GM21515 (cell line): Measurements from ENCODE around the gene NYAP1.
A peak's percentile ranks its signal among the peaks of the same experiment; 100 is the strongest.
"Not testable (repeated sequence)": the region's sequence is repeated elsewhere in the genome, so short reads cannot be mapped to it uniquely, and the experiment has no call there.

Source experiments
- ATAC-seq: cut with Tn5 transposase; IDR thresholded peaks from one replicate; pipeline ENCODE4 v1.9.1; 2021; ENCODE audit not compliant: unreplicated experiment

Gene NYAP1

DNA sequence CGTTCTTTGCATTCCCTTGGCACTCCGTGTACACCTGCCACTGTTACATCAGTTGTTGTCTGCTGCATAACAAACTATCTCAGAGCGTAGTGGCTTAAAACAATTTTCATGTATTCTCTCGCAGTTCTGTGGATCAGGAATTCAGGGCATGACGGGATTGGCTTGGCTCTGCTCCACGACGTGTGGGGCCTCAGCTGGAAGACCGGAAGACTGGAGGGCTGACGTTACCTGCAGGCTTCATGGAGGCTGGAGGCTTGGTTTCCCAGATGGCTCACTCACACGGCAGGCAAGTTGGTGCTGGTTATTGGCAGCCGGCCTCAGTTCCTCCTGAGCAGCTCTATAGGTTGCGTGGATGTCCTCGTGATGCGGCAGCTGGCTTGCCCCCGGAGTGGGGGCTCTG, 25.5 kb downstream of the NYAP1 start:
- no peak for ATAC-seq

DNA sequence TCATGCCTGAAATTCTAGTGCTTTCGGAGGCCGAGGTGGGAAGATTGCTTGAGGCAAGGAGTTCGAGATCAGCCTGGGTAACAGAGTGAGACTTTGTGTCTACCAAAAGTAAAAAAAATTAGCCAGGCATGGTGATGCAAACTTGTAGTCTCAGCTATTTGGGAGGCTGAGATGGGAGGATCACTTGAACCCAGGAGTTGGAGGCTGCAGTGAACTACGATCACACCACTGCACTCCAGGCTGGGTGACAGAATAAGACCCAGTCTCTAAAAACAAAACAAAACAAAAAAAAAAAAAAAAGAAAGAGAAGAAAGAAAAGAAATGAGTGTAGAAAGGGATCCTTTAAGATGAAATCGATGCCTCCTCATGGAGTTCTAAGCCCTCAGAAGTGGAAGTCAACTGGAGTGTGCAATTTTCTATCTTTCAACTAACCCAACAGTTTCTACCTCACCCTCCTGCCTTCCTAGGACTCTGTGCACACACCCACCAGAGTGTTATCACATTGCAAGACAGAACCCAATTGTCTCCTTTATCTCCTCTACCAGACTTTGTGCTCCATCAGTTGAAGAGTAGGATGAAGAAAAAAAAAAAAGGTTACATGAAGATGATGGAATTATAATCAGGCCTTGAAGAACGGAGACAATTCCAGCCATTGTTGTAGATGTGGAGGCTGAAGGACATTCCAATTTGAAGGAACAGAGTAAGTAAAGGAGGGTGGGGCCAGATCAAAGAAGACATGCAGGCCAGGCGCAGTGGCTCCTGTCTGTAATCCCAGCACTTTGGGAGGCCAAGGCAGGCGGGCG, 26.9 kb downstream of the NYAP1 start:
- no peak for ATAC-seq

DNA sequence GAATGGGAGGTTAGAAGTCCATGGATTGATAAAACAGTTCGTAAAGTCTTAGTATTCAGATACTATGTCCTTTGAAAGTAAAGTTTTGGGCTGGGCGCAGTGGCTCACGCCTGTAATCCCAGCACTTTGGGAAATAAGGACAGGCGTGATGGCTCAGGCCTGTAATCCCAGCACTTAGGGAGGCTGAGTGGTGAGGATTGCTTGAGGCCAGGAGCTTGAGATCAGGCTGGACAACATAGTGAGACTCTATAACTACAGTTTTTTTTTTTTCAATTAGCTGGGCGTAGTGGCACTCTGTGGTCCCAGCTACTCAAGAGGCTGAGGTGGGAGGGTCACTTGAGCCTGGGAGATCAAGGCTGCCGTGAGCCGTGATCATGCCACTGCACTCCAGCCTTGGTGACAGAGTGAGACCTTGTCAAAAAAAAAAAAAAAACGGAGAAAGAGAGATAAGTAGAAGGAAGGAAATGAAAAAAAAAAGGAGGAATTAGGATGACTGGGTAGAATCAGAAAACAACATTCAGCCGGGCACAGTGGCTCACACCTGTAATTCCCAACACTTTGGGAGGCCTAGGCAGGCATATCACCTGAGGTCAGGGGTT, 29.6 kb downstream of the NYAP1 start:
- ATAC-seq, result no peak

- ATAC-seq, result no peak
Measured at GRCh38 chr7:100515072-100515532, 31.4 kb downstream of the NYAP1 start.

DNA sequence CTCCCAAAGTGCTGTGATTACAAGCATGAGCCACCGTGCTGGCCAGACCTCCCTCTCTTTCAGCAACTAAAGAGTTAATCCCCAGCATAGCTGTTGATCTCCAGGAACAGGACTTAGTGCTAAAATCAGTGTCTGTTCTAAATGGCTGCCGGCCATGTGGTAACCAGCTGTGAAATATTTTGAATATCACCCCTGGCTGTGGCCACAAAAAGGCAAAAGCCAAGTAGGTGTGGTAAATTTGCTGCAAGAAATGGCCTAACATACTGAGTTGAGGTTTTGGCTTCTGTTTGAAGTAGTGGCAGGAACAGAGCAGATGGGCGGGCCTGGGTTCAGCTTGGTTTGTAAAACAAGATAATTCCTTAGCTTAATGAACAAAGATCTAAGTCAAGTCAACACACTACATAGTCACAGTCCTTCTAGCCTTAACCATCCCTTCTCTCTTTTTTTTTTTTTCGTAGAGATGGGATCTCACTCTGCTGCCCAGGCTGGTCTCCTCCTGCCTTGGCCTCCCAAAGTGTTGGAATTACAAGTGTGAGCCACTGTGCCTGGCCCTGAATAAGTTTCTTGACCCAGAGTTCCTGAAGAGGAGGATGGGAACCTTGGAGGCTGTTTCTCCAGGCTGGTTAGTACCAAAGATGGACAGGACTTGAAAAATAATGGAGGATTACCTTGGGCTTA, 32.5 kb downstream of the NYAP1 start:
- ATAC-seq, result no peak

- ATAC-seq, result no peak
Measured at GRCh38 chr7:100517305-100517704, 33.6 kb downstream of the NYAP1 start.

DNA sequence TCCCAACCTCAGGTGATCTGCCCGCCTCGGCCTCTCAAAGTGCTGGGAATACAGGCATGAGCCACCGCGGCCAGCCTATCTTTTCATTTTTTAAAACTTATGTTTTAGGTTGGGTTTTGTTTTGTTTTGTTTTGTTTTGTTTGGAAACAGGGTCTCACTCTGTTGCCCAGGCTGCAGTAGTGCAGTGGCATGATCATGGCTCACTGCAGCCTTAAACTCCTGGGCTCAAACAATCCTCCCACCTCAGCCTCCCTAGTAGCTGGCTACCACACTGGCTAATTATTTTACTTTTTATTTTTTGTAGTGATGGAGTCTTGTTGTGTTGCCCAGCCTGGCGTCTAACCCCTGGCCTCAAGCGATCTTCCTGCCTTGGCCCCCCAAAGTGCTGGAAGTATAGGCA, 35.9 kb downstream of the NYAP1 start:
- ATAC-seq, result no peak

GRCh38 chr7:100520138-100520537, 36.4 kb downstream of the NYAP1 start:
- no peak for ATAC-seq

DNA sequence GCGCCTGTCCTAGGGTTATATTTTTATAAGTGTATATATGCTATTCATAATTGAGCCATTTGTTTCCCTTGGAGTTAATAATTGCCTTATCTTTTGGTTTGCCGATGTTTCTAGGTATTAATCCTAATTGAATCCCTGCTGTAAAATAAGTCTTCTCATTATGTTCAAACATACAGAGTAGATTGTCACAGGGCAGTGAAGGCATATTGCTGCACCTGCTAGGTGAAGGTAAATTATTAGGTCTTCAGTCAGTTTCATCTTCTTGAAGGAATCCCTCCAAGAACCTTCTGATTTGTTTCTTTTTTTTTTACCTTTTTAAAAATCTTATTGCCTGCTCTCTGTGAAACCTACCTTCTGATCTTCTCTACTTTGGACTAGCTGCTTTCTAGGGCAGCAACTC, 37.3 kb downstream of the NYAP1 start:
- no peak for ATAC-seq

DNA sequence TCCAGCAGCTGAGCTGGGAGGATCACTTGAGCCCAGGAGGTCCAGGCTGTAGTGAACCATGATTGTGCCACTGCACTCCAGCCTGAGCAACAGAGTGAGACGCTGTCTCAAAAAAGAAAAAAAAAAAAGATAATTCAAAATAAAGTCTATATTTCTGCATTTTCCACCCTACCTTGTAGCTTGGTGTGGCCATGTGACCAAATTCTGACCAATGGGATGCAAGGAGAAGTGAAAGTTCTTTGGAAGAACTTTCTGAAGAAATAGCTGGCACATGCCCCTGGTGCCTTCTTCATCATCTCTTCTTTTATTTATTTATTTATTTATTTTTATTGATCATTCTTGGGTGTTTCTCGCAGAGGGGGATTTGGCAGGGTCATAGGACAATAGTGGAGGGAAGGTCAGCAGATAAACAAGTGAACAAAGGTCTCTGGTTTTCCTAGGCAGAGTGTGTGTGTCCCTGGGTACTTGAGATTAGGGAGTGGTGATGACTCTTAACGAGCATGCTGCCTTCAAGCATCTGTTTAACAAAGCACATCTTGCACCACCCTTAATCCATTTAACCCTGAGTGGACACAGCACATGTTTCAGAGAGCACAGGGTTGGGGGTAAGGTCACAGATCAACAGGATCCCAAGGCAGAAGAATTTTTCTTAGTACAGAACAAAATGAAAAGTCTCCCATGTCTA, 38.3 kb downstream of the NYAP1 start:
- ATAC-seq, result not testable (repeated sequence)

DNA sequence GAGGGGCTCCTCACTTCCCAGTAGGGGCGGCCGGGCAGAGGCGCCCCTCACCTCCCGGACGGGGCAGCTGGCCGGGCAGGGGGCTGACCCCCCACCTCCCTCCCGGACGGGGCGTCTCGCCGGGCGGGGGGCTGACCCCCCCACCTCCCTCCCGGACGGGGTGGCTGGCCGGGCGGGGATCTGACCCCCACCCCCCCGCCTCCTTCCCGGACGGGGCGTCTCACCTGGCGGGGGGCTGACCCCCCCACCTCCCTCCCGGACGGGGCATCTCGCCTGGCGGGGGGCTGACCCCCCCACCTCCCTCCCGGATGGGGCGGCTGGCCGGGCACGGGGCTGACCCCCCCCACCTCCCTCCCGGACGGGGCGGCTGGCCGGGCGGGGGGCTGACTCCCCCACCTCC, 39.5 kb downstream of the NYAP1 start:
- ATAC-seq, result not testable (repeated sequence)

DNA sequence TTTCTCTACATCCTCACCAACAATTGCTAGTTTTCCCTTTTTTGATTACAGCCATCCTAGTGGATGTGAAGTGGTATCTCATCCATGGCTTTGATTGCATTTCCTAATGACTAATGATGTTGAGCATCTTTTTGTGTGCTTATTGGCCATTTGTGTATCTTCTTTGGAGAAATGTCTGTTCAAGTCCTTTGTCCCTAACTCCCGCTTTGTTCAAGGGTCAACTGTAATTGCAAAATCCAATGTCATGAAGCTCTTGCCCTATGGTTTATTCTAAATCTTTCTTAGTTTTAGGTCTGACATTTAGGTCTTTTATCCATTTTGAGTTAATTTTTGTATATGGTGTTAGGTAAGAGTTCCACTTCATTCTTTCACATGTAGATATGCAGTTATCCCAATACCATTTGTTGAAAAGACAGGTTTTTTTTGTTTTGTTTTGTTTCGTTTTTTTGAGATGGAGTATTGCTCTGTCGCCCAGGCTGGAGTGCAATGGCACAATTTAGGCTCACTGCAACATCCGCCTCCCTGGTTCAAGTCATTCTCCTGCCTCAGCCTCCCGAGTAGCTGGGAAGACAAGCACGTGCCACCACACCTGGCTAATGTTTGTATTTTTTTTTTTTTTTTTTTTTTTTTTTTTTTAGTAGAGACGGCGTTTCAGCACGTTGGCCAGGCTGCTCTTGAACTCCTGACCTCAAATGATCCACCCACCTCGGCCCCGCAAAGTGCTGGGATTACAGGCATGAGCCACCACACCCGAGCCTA, 44.6 kb downstream of the NYAP1 start:
- ATAC-seq, result not testable (repeated sequence)

- no peak for ATAC-seq
Measured at GRCh38 chr7:100532165-100533022, 48.7 kb downstream of the NYAP1 start.

- ATAC-seq, result not testable (repeated sequence)
Measured at GRCh38 chr7:100535982-100536381, 52.3 kb downstream of the NYAP1 start.

GRCh38 chr7:100536695-100537094, 53.0 kb downstream of the NYAP1 start:
- ATAC-seq, result not testable (repeated sequence)

GRCh38 chr7:100538348-100538653, 54.6 kb downstream of the NYAP1 start:
- ATAC-seq, result peak; percentile 0

DNA sequence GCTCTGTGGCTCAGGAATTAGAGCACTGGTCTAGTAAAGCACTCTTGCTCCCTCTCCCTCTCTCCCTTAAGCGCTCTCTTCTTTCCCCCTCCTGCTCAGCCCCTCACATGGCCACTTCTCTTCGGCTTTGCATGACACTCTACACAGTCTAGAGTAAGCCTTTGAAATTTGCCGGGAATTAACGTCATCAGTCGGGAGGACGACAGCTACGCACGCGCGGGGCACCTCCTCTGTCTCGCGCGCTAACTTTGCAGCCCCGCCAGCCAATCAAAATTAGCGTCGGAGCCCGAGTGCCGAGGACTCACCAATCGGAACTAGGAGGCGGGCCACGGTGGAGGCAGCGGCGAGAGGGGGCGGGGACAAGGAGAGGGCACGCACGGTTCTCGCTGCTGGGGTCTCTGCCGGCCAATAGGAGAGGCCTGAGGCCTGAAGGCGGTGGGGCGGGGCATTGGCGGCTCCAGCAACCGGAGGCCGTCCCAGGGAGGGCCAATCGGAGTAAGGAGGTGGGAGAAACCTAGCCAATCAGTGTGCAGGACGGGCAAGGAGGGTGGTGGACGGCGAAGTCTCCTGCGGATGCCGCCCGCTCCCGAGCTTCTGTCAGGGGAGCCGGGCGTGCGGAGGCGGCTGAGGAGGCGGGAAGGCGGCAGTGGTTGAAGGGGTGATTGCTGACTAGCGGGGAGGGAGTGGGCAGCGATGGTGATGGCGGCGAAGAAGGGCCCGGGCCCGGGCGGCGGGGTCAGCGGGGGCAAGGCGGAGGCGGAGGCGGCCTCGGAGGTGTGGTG, 55.1 kb downstream of the NYAP1 start, which contains the start of gene AGFG2:
Gene AGFG2 (plus strand): TSS at position 550 of the 782 bp plus-strand sequence. CDS start 144 bp downstream, at position 694.
- peak; percentile 91 for ATAC-seq

- ATAC-seq, result no peak
Measured at GRCh38 chr7:100539436-100540006, 55.8 kb downstream of the NYAP1 start.
